Activated CD4-positive, alpha-beta T cell treated with anti-CD3 and anti-CD28 coated beads for 36 hours (primary cell): ENCODE data around the gene CAMSAP2. TPM values are rescaled to one million over a fixed set of nuclear protein-coding genes. Genes with fewer than 3 reads are reported as not detected.
"Not testable (repeated sequence)": the region's sequence is repeated elsewhere in the genome, so short reads cannot be mapped to it uniquely, and the experiment has no call there.

Experiments used
- ATAC-seq: fragments of 200-7000 bp; cut with Tn5 transposase; one replicate; pipeline ENCODE4 v1.10.0; 2021; ENCODE audit warnings: mild to moderate bottlenecking, moderate library complexity
- CTCF ChIA-PET: fragments of 350-600 bp; sonication (Branson Sonifier 250); formaldehyde crosslinking; loops from one replicate; lab custom pipeline; 2021; ENCODE audit warnings: antibody characterized with exemption; lab: Charles Lee
- POLR2A ChIA-PET: fragments of 350-600 bp; sonication (Branson Sonifier 250); formaldehyde crosslinking; loops from one replicate; lab custom pipeline; 2021; ENCODE audit warnings: antibody characterized with exemption, inconsistent platforms; lab: Charles Lee
- DNase-seq: peaks from one replicate; pipeline ENCODE4 v3.0.0-alpha.2; 2020
- H3K27ac Mint-ChIP-seq: one replicate; pipeline ENCODE4 v1.8.0; 2021; ENCODE audit warnings: mixed read lengths
- H3K27me3 Mint-ChIP-seq: one replicate; pipeline ENCODE4 v1.8.0; 2021; ENCODE audit warnings: mixed read lengths
- H3K36me3 Mint-ChIP-seq: one replicate; pipeline ENCODE4 v1.8.0; 2021; ENCODE audit warnings: low read depth, mixed read lengths
- H3K4me1 Mint-ChIP-seq: one replicate; pipeline ENCODE4 v1.8.0; 2021; ENCODE audit warnings: mixed read lengths
- H3K4me3 Mint-ChIP-seq: one replicate; pipeline ENCODE4 v1.8.0; 2021; ENCODE audit warnings: mild to moderate bottlenecking, moderate library complexity, mixed read lengths
- H3K9me3 Mint-ChIP-seq: one replicate; pipeline ENCODE4 v1.8.0; 2021; ENCODE audit warnings: low read depth, mixed read lengths
- intact Hi-C, 2 experiments: fragments of 100-400 bp; cut with DNase I in 1 of 2; cut with micrococcal nuclease in 1 of 2; formaldehyde crosslinking; loops; one replicate each; pipeline versions ENCODE4 v1.14.2 to v1.15.1; 2022 to 2024; cut with DNase I, micrococcal nuclease
- total RNA-seq, 2 experiments: library from RNA; stranded (reverse); gene quantifications; one replicate each; pipeline ENCODE4 v1.2.3, GENCODE V29; 2021

CAMSAP2 gene
- total RNA-seq, 2 experiments from 2014 or later: 2.3 to 3.0 TPM

DNA sequence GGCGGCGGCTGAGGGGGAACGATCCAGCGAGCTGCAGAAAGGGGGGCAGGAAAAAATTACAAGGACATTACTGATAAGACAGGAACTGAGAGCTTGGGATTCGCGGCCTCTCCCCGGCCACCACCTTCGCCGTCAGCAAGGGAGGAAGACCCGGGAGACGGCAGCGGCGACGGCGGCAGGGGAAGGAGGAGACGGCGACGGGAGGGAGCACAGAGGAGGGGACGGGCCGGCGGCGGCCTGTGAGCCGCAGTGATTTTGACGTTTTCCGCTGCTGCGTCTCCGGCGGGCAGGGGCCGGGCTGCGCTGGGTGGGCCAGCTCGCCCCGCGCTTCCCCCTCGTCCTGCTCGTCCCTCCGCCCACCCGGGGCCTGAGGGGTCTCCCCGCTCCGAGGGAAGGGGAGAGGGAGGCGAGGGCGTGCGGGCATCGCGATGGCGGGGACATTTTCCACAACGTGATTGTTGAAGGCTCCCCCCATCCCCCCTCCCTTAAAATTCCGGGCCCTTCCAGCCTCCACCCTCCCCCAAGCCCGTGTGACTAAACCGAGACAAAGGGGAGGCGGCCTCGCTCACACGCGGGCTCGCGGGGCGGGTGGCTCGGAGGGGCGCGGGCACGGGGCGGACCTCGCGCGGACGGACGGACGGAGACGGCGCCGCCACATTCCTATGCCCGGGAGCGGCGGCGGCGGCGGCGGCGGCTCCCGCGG is 407 bp downstream of the CAMSAP2 start:
- ChIA-PET POLR2A (interaction anchor here (0.9 kb wide), 1 partner anchor 70 kb away, joined by 4 read pairs; the partner anchor contains the start of gene DDX59), CTCF (no interaction called here)
- Mint-ChIP-seq H3K4me3 (peak overlapping the region; percentile 91), H3K36me3 (no peaks in the 10 kb centered on the region), H3K27me3 (peaks cover 4% of the 10 kb centered on the region), H3K4me1 (peaks cover 44% of the 10 kb centered on the region), H3K9me3 (no peaks in the 10 kb centered on the region), H3K27ac (peak overlapping the region; percentile 90)
- DNase-seq: peak; percentile 68
- intact Hi-C loops: loop anchor here (1.0 to 10.0 kb wide), 6 partner anchors 67 to 1216 kb away; partner anchors contain the start of genes DDX59 (in 1 of the 2), KIF14 (in 1 of the 2), KIF21B (in 1 of the 2) and TIMM17A (in 1 of the 2)
- ATAC-seq: peak; percentile 54

GRCh38 chr1:200739702-200740570 is 1.2 kb downstream of the CAMSAP2 start:
- Mint-ChIP-seq H3K27ac (peak overlapping the region; percentile 17), H3K4me1 (peaks cover 42% of the 10 kb centered on the region), H3K4me3 (peak overlapping the region; percentile 91), H3K9me3 (no peaks in the 10 kb centered on the region), H3K27me3 (peaks cover 4% of the 10 kb centered on the region), H3K36me3 (no peaks in the 10 kb centered on the region)
- CTCF ChIA-PET: no interaction called here
- intact Hi-C loops: loop anchor here (1.0 to 10.0 kb wide), 9 partner anchors 63 to 1215 kb away; partner anchors contain the start of genes DDX59 (in 1 of the 2), KIF14 (in 1 of the 2), KIF21B (in 1 of the 2) and TIMM17A (in 1 of the 2)
- POLR2A ChIA-PET: interaction anchor here (0.9 kb wide), 1 partner anchor 70 kb away, joined by 4 read pairs; the partner anchor contains the start of gene DDX59
- ATAC-seq (peak; percentile 43), DNase-seq (no peak)

DNA sequence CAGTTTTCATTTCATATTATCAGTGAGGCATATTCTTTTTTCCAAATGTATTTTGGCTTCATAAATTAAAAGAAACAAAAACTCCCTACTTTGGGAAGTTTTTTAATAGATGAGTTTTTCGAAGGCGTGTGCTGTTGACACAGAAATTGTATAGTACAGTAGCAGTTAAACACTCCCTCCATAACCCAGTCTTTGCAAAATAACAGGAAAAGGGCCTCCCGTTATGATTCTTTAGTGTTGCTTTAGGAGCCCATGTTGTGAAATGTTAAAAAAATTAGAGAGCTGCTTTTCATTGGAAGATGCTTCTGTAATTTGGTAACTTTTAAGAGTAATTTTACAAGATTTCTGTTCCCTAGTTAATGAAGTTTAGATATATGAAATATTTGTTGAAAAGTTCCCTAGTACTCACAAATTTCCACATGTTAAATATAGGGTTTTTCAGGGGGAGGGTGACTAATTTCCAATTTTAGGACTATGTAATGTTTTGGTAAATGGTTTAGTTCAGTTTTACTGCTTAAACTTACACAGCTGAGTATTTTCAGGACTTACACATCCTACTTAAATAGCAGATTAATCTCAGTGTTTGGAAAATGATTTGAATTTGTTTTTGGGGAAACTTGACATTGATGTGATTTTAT is 2.0 kb downstream of the CAMSAP2 start:
- ATAC-seq (no peak), DNase-seq (no peak)
- intact Hi-C loops: loop anchor here (2.0 to 10.0 kb wide), 3 partner anchors 62 to 306 kb away; no protein-coding TSS in a partner anchor
- peaks cover 42% of the 10 kb centered on the region for H3K4me1 Mint-ChIP-seq
- POLR2A ChIA-PET: no interaction called here
- H3K36me3 Mint-ChIP-seq: no peaks in the 10 kb centered on the region
- no peak overlapping the region for H3K27ac Mint-ChIP-seq
- CTCF ChIA-PET: interaction anchor here (1.2 kb wide), 1 partner anchor 118 kb away, joined by 4 read pairs; no protein-coding TSS in a partner anchor
- H3K9me3 Mint-ChIP-seq: no peaks in the 10 kb centered on the region
- peaks cover 4% of the 10 kb centered on the region for H3K27me3 Mint-ChIP-seq
- peak overlapping the region; percentile 91 for H3K4me3 Mint-ChIP-seq

- intact Hi-C loops: loop anchor here (2.0 to 10.0 kb wide), 3 partner anchors 61 to 307 kb away; no protein-coding TSS in a partner anchor
- no peaks in the 10 kb centered on the region for H3K9me3 Mint-ChIP-seq
- DNase-seq: no peak
- POLR2A ChIA-PET: interaction anchor here (0.7 kb wide), 1 partner anchor 31 kb away, joined by 4 read pairs; no protein-coding TSS in a partner anchor
- peak; percentile 44 for ATAC-seq
- H3K36me3 Mint-ChIP-seq: peaks cover 2% of the 10 kb centered on the region
- H3K4me3 Mint-ChIP-seq: no peak overlapping the region
- peaks cover 44% of the 10 kb centered on the region for H3K4me1 Mint-ChIP-seq
- peaks cover 4% of the 10 kb centered on the region for H3K27me3 Mint-ChIP-seq
- CTCF ChIA-PET: interaction anchor here (1.2 kb wide), 1 partner anchor 119 kb away, joined by 4 read pairs; no protein-coding TSS in a partner anchor
- H3K27ac Mint-ChIP-seq: no peak overlapping the region
These were observed 3.0 kb downstream of the CAMSAP2 start for GRCh38 chr1:200741551-200742207.

- DNase-seq: no peak
- H3K4me3 Mint-ChIP-seq: no peak overlapping the region
- H3K4me1 Mint-ChIP-seq: peaks cover 36% of the 10 kb centered on the region
- ChIA-PET POLR2A (no interaction called here), CTCF (interaction anchor here (1.1 to 1.4 kb wide), 2 partner anchors 36 to 122 kb away, joined by 3 to 10 read pairs; no protein-coding TSS in a partner anchor)
- intact Hi-C loops: loop anchor here in 1 of 2 experiments (10.0 kb wide), 1 partner anchor 309 kb away; no protein-coding TSS in a partner anchor
- peaks cover 4% of the 10 kb centered on the region for H3K27me3 Mint-ChIP-seq
- no peaks in the 10 kb centered on the region for H3K9me3 Mint-ChIP-seq
- H3K36me3 Mint-ChIP-seq: peaks cover 2% of the 10 kb centered on the region
- H3K27ac Mint-ChIP-seq: no peak overlapping the region
- no peak for ATAC-seq
These were observed 5.5 kb downstream of the CAMSAP2 start for GRCh38 chr1:200744143-200744542.

DNA sequence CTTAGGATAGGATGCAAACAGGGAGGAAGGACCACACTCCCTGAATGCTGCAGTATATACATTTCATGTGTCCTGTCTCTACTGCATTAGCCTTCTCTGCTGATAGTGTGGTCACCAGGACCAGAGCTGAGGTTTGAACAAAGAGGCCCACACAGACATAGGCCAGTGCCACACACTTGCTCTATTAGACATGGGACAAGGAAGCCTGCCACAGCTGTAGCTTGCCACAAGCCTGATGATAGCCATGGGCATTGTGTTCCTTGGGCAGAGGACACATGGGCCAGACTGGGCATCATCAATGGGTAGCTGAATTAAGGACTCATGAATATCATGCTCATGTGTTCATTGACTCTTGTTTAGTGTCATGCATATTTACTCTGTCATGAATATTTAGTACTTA is 10.4 kb downstream of the CAMSAP2 start:
- CTCF ChIA-PET: interaction anchor here (1.0 kb wide), 1 partner anchor 127 kb away, joined by 4 read pairs; no protein-coding TSS in a partner anchor
- POLR2A ChIA-PET: no interaction called here
- H3K36me3 Mint-ChIP-seq: peaks cover 2% of the 10 kb centered on the region
- peaks cover 14% of the 10 kb centered on the region for H3K4me1 Mint-ChIP-seq
- no peaks in the 10 kb centered on the region for H3K9me3 Mint-ChIP-seq
- no peak overlapping the region for H3K4me3 Mint-ChIP-seq
- no peaks in the 10 kb centered on the region for H3K27me3 Mint-ChIP-seq
- DNase-seq (no peak), ATAC-seq (no peak)
- intact Hi-C loops: loop anchor here in 1 of 2 experiments (10.0 kb wide), 1 partner anchor 314 kb away; no protein-coding TSS in a partner anchor
- no peak overlapping the region for H3K27ac Mint-ChIP-seq

- H3K27ac Mint-ChIP-seq, CTCF ChIA-PET, ATAC-seq, DNase-seq, intact Hi-C loops, H3K4me1 Mint-ChIP-seq, H3K4me3 Mint-ChIP-seq, H3K9me3 Mint-ChIP-seq, H3K36me3 Mint-ChIP-seq, H3K27me3 Mint-ChIP-seq: not testable (repeated sequence)
- POLR2A ChIA-PET: interaction anchor here (0.5 to 0.6 kb wide), 3 partner anchors 15 to 271 kb away, joined by 3 to 4 read pairs (median 4); no protein-coding TSS in a partner anchor
These were observed 12.1 kb downstream of the CAMSAP2 start for GRCh38 chr1:200750749-200751148.

- ChIA-PET POLR2A (no interaction called here), CTCF (interaction anchor here (1.0 kb wide), 1 partner anchor 34 kb away, joined by 3 read pairs; no protein-coding TSS in a partner anchor)
- Mint-ChIP-seq H3K4me3 (no peak overlapping the region), H3K27me3 (no peaks in the 10 kb centered on the region), H3K9me3 (no peaks in the 10 kb centered on the region), H3K4me1 (peaks cover 8% of the 10 kb centered on the region), H3K27ac (no peak overlapping the region), H3K36me3 (no peaks in the 10 kb centered on the region)
- intact Hi-C loops: no loop called here
- ATAC-seq (peak; percentile 92), DNase-seq (peak; percentile 60)
These were observed 13.0 kb downstream of the CAMSAP2 start for GRCh38 chr1:200751717-200752116.

DNA sequence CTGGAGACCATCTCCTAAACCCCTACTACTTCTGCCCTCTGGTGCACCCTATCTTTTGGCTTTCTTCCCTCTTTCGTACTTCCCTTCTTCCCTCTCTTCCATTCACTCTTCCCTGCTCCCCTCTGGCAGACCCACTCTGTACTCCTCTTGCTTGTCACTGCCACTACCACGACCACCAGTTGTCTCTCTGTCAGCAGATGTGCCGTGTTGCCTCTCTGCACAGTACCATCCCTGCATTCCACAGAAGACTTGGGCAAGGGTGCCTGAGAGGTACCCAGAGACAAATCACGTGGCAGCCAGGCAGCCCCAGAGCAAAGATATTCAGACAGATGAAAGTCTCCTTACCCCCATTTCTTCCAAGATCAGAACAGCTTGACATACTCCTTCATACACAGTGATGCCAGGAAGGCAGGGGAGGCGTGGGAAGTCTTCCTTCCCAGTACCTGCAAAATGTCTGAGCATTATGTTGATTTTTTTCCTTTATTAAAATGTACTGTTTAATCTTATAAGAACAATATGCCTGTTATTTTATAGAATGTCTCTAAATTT is 15.0 kb downstream of the CAMSAP2 start:
- Mint-ChIP-seq H3K27me3 (no peaks in the 10 kb centered on the region), H3K4me3 (no peak overlapping the region), H3K4me1 (peaks cover 9% of the 10 kb centered on the region), H3K27ac (no peak overlapping the region), H3K36me3 (no peaks in the 10 kb centered on the region), H3K9me3 (no peaks in the 10 kb centered on the region)
- ATAC-seq: no peak
- no peak for DNase-seq
- POLR2A ChIA-PET: interaction anchor here (0.6 kb wide), 1 partner anchor 1728 kb away, joined by 6 read pairs; no protein-coding TSS in a partner anchor
- intact Hi-C loops: no loop called here
- CTCF ChIA-PET: no interaction called here

- no peaks in the 10 kb centered on the region for H3K9me3 Mint-ChIP-seq
- DNase-seq: no peak
- H3K27ac Mint-ChIP-seq: no peak overlapping the region
- no peak overlapping the region for H3K4me3 Mint-ChIP-seq
- no peak for ATAC-seq
- intact Hi-C loops: no loop called here
- POLR2A ChIA-PET: no interaction called here
- no peaks in the 10 kb centered on the region for H3K27me3 Mint-ChIP-seq
- H3K36me3 Mint-ChIP-seq: no peaks in the 10 kb centered on the region
- CTCF ChIA-PET: no interaction called here
- peaks cover 9% of the 10 kb centered on the region for H3K4me1 Mint-ChIP-seq
These were observed 16.8 kb downstream of the CAMSAP2 start for GRCh38 chr1:200755456-200755855.
